ENCODE data around the gene BLM. TPM values are rescaled to one million over a fixed set of nuclear protein-coding genes. Genes with fewer than 3 reads are reported as not detected.

Gene BLM
- total and polyA plus RNA-seq, 4 donors, result 2.2 to 8.7 (median 3.8) TPM

DNA sequence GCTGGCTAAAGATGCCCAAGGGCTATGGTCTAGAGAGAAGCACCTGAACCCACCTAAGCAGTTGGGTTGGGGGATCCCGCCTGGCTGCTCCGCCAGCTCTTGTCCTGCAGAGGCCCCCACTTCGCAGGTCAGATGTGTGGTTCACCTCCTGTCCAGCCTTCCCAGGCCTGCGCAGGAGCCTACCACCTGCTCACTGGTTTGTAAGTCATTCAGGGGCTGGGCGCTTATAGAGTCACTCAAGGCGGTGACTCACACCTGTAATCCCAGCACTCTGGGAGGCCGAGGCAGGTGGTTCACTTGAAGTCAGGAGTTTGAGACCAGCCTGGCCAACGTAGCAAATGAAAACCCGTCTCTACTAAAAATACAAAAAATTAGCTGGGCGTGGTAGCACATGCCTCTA lies 147.4 kb downstream of the BLM start:
- 93 to 95% methylated on average over 10 of the region's 10 CpGs for WGBS, 2 donors
- ATAC-seq (ENCODE audit: insufficient read depth, low FRiP score) (no peak), DNase-seq (no peak)
- TF ChIP-seq, protein P1, sequence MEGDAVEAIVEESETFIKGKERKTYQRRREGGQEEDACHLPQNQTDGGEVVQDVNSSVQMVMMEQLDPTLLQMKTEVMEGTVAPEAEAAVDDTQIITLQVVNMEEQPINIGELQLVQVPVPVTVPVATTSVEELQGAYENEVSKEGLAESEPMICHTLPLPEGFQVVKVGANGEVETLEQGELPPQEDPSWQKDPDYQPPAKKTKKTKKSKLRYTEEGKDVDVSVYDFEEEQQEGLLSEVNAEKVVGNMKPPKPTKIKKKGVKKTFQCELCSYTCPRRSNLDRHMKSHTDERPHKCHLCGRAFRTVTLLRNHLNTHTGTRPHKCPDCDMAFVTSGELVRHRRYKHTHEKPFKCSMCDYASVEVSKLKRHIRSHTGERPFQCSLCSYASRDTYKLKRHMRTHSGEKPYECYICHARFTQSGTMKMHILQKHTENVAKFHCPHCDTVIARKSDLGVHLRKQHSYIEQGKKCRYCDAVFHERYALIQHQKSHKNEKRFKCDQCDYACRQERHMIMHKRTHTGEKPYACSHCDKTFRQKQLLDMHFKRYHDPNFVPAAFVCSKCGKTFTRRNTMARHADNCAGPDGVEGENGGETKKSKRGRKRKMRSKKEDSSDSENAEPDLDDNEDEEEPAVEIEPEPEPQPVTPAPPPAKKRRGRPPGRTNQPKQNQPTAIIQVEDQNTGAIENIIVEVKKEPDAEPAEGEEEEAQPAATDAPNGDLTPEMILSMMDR (IDR thresholded peaks at IDR 0.05; ENCODE audit: control extremely low read depth, extremely low read depth), result no peak
- H3K4me1 ChIP-seq (ENCODE audit: control insufficient read depth in 5 of 5, insufficient read depth in 5 of 5, low read length in 5 of 5), result peaks cover 0 to 19% (median 6%) of the 10 kb centered on the region in 5 donors
- H3K27me3 ChIP-seq (ENCODE audit: control insufficient read depth in 3 of 3, insufficient read depth in 3 of 3, low read length in 2 of 3), result no peaks in the 10 kb centered on the region
- H3K4me3 ChIP-seq, result no peak overlapping the region
- no peak overlapping the region for H3K9ac ChIP-seq (ENCODE audit: insufficient read depth in 1 of 2, low read length in 2 of 2)
- H3K27ac ChIP-seq (ENCODE audit: low read depth in 1 of 2, low read length in 1 of 2), result no peak overlapping the region
- no peaks in the 10 kb centered on the region for H3K9me3 ChIP-seq (ENCODE audit: control insufficient read depth in 4 of 4, insufficient read depth in 3 of 4, low read length in 3 of 4)
- H3K36me3 ChIP-seq (ENCODE audit: control insufficient read depth in 4 of 4, insufficient read depth in 4 of 4, low read length in 4 of 4), result no peaks in the 10 kb centered on the region

DNA sequence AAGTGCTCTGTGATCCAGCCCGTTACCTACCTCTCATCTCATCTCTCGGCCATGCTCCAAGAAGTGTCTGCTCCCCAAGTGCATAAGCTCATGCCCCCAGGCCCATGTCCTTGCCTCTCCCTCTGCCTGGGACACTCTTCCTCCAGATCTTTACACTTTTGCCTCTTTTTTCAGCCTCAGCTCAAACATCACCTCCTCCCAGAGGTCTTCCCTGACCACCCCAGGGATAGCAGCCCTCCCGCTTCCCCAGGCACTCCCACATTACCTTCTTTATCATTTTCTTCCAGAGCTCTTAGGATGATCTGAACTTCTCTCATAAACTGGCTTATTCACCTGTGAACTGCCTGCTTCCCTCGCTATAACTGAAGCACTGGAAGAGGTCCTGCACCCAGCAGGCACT lies 148.6 kb downstream of the BLM start:
- DNase-seq (no peak), ATAC-seq (ENCODE audit: insufficient read depth, low FRiP score) (no peak)
- Histone ChIP-seq H3K27ac (ENCODE audit: low read depth in 1 of 2, low read length in 1 of 2) (no peak overlapping the region), H3K36me3 (ENCODE audit: control insufficient read depth in 4 of 4, insufficient read depth in 4 of 4, low read length in 4 of 4) (no peaks in the 10 kb centered on the region), H3K9ac (ENCODE audit: insufficient read depth in 1 of 2, low read length in 2 of 2) (no peak overlapping the region), H3K4me3 (no peak overlapping the region), H3K4me1 (ENCODE audit: control insufficient read depth in 5 of 5, insufficient read depth in 5 of 5, low read length in 5 of 5) (peaks cover 0 to 22% (median 12%) of the 10 kb centered on the region in 5 donors), H3K9me3 (ENCODE audit: control insufficient read depth in 4 of 4, insufficient read depth in 3 of 4, low read length in 3 of 4) (no peaks in the 10 kb centered on the region), H3K27me3 (ENCODE audit: control insufficient read depth in 3 of 3, insufficient read depth in 3 of 3, low read length in 2 of 3) (no peaks in the 10 kb centered on the region)
- WGBS, 2 donors, result 86 to 89% methylated on average over 4 of the region's 4 CpGs
- TF ChIP-seq, protein P1 (IDR thresholded peaks at IDR 0.05; ENCODE audit: control extremely low read depth, extremely low read depth), result no peak

Small RNAs within 50 kb of the gene (small RNA-seq; reads per million reads assigned to genes)
- not detected for gene RF00093 (ENCODE audit: low replicate concordance)
- not detected for gene RN7SL363P (ENCODE audit: low replicate concordance)

Other genes starting within 250 kb of the BLM start
- gene CRTC3, start 187.4 kb upstream of the BLM start, total RNA-seq, result 10 to 100 TPM; 42.0 to 47.9 TPM
- gene CRTC3, start 187.4 kb upstream of the BLM start, polyA plus RNA-seq, result 10 to 100 TPM; 12.0 to 14.3 TPM
- gene FURIN, start 151.2 kb downstream of the BLM start, total RNA-seq, result 100 to 1,000 TPM in 1 of 2 donors, 10 to 100 TPM in 1; 57.1 to 113 TPM
- 100 to 1,000 TPM in 1 of 2 donors, 10 to 100 TPM in 1; 71.2 to 159 TPM for gene FURIN, start 151.2 kb downstream of the BLM start, polyA plus RNA-seq
- 10 to 100 TPM; 48.1 to 62.9 TPM for gene FES, start 167.2 kb downstream of the BLM start, total RNA-seq
- 100 to 1,000 TPM in 1 of 2 donors, 10 to 100 TPM in 1; 25.7 to 104 TPM for gene FES, start 167.2 kb downstream of the BLM start, polyA plus RNA-seq
- 10 to 100 TPM; 34.1 to 80.6 TPM for gene MAN2A2, start 186.0 kb downstream of the BLM start, total RNA-seq
- gene MAN2A2, start 186.0 kb downstream of the BLM start, polyA plus RNA-seq, result 10 to 100 TPM; 39.7 to 82.9 TPM
- gene HDDC3, start 215.2 kb downstream of the BLM start, total RNA-seq, result 10 to 100 TPM; 12.7 to 16.9 TPM
- 10 to 100 TPM; 16.0 to 19.6 TPM for gene HDDC3, start 215.2 kb downstream of the BLM start, polyA plus RNA-seq
- 10 to 100 TPM; 58.7 to 59.6 TPM for gene UNC45A, start 217.9 kb downstream of the BLM start, total RNA-seq
- gene UNC45A, start 217.9 kb downstream of the BLM start, polyA plus RNA-seq, result 10 to 100 TPM; 34.4 to 47.9 TPM
- 10 to 100 TPM in 1 of 2 donors, 1 to 10 TPM in 1; 8.5 to 11.5 TPM for gene RCCD1, start 237.5 kb downstream of the BLM start, total RNA-seq
- 1 to 10 TPM; 4.4 to 4.8 TPM for gene RCCD1, start 237.5 kb downstream of the BLM start, polyA plus RNA-seq

Measured in lung (tissue), 13 donors.